K562 (cell line): ENCODE data around the gene LACTB. TPM values are rescaled to one million over a fixed set of nuclear protein-coding genes. Genes with fewer than 3 reads are reported as not detected.
A peak's percentile ranks its signal among the peaks of the same experiment; 100 is the strongest.

ENCODE experiments used
- BRD9 ChIP-seq: fragments of 450-650 bp; IDR thresholded peaks from 2 replicates; pipeline ENCODE4 v1.6.1; 2018; ENCODE audit warnings: low read depth; ENCODE audit not compliant: partially characterized antibody
- CAMTA2 ChIP-seq: fragments of 250-450 bp; sonication (Bioruptor Pico); conservative IDR thresholded peaks from 2 replicates; pipeline ENCODE4 v1.5.1; 2022
- MAFK ChIP-seq: IDR thresholded peaks from 2 replicates; pipeline ENCODE4 v1.6.1; 2011; ENCODE audit warnings: low read length, improper control_type of control experiment
- MTF1 ChIP-seq: fragments of 250-450 bp; sonication (Bioruptor Pico); IDR thresholded peaks from 2 replicates; pipeline ENCODE4 v1.9.0; 2021; ENCODE audit warnings: moderate library complexity, mild to moderate bottlenecking, inconsistent platforms, borderline replicate concordance
- MYC ChIP-seq, 2 experiments: fragments of 250-450 bp in 1 of 2; sonication (Bioruptor Pico) in 1 of 2; IDR thresholded peaks; 2 replicates each; pipeline versions ENCODE4 v1.5.1 to v1.6.1; 2012 to 2021; ENCODE audit warnings: low read depth in 2 of 2, borderline replicate concordance in 1 of 2, improper control_type of control experiment in 1 of 2, low read length in 1 of 2, mild to moderate bottlenecking in 1 of 2, moderate library complexity in 1 of 2
- NFE2L1 ChIP-seq: fragments of 450-650 bp; IDR thresholded peaks from 2 replicates; pipeline ENCODE4 v1.6.1; 2016; ENCODE audit warnings: missing genetic modification characterization, low read depth, mild to moderate bottlenecking, missing compliant biosample characterization, moderate library complexity, borderline replicate concordance
- STAT5B ChIP-seq: fragments of 250-450 bp; sonication (Bioruptor Pico); IDR thresholded peaks from 2 replicates; pipeline ENCODE4 v1.8.0; 2021; ENCODE audit warnings: mild to moderate bottlenecking, inconsistent platforms
- TOE1 ChIP-seq, 2 experiments: fragments of 450-650 bp in 1 of 2; sonication (generic) in 1 of 2; formaldehyde crosslinking in 1 of 2; IDR thresholded peaks; 2 replicates each; pipeline versions ENCODE4 v1.7.1 to v1.8.0; 2016 to 2022; ENCODE audit warnings: borderline replicate concordance in 2 of 2, mild to moderate bottlenecking in 2 of 2, antibody characterized with exemption in 1 of 2, inconsistent platforms in 1 of 2, low read depth in 1 of 2, missing genetic modification reagents in 1 of 2, moderate library complexity in 1 of 2
- U2AF2 ChIP-seq: fragments of 200-400 bp; formaldehyde crosslinking; optimal IDR thresholded peaks from 2 replicates; pipeline ENCODE3; 2017; ENCODE audit warnings: low read depth, mild to moderate bottlenecking, low read length
- ZFPM2 ChIP-seq: fragments of 250-450 bp; sonication (Bioruptor Pico); IDR thresholded peaks from 2 replicates; pipeline ENCODE4 v1.5.1; 2022; ENCODE audit warnings: mild to moderate bottlenecking
- ZNF253 ChIP-seq: fragments of 250-450 bp; sonication (Bioruptor Pico); conservative IDR thresholded peaks from 2 replicates; pipeline ENCODE4 v1.6.1; 2021; ENCODE audit warnings: mild to moderate bottlenecking
- ZNF764 ChIP-seq: fragments of 250-450 bp; sonication (Bioruptor Pico); IDR thresholded peaks from 2 replicates; pipeline ENCODE4 v1.4.0; 2020; ENCODE audit warnings: low read depth, mild to moderate bottlenecking, moderate library complexity
- ZSCAN32 ChIP-seq: fragments of 450-650 bp; formaldehyde crosslinking; IDR thresholded peaks from 2 replicates; pipeline ENCODE4 v1.4.0; 2020; ENCODE audit warnings: mild to moderate bottlenecking, moderate library complexity
- polyA plus RNA-seq, 8 experiments: library from polyadenylated mRNA; depleted of rRNA in 4 of 8; stranded (reverse) in 5 of 8; unstranded in 3 of 8; fragments of >200 nt; fragmentation: Nextera tagmentation in 2 of 8; fragmentation: Illumina TruSeq in 1 of 8; extraction: Ambion mirVana in 2 of 8; extraction: Trizol in 1 of 8; gene quantifications; 2 replicates each; pipeline versions ENCODE4 v1.2.1 to v1.2.3, GENCODE V29; 2011 to 2014; ENCODE audit warnings: inconsistent platforms in 1 of 8, missing spikeins in 1 of 8
- total RNA-seq, 7 experiments: library from RNA; depleted of rRNA in 6 of 7; stranded (reverse); fragments of >200 nt in 6 of 7; fragmentation: Illumina TruSeq in 2 of 7; extraction: Trizol in 2 of 7; gene quantifications; 2 replicates each; pipeline versions ENCODE4 v1.2.1 to v1.2.3, GENCODE V29; 2011 to 2021; ENCODE audit warnings: low replicate concordance in 1 of 7
- TF ChIP-seq, protein P1 (sequence below), 2 experiments: fragments of 450-650 bp; conservative IDR thresholded peaks; 2 replicates each; pipeline ENCODE4 v1.6.1; 2017; ENCODE audit warnings: mild to moderate bottlenecking in 2 of 2, moderate library complexity in 2 of 2
- TF ChIP-seq, protein P2 (sequence below): fragments of 450-650 bp; IDR thresholded peaks from 2 replicates; pipeline ENCODE4 v1.6.1; 2016; ENCODE audit warnings: low read depth, mild to moderate bottlenecking, moderate library complexity
- TF ChIP-seq, protein P3 (sequence below): fragments of 250-450 bp; sonication (Bioruptor Pico); IDR thresholded peaks from 2 replicates; pipeline ENCODE4 v1.5.0; 2020; ENCODE audit warnings: mild to moderate bottlenecking, borderline replicate concordance
- TF ChIP-seq, protein P4 (sequence below), 2 experiments: fragments of 250-450 bp in 1 of 2; fragments of 450-650 bp in 1 of 2; sonication (Bioruptor Pico) in 1 of 2; IDR thresholded peaks; 2 replicates each; pipeline versions ENCODE4 v1.6.1 to v1.8.0; 2016 to 2021; ENCODE audit warnings: mild to moderate bottlenecking in 2 of 2, moderate library complexity in 2 of 2, missing compliant biosample characterization in 1 of 2, missing genetic modification characterization in 1 of 2
- TF ChIP-seq, protein P5 (sequence below): fragments of 450-650 bp; IDR thresholded peaks from 2 replicates; pipeline ENCODE4 v1.6.1; 2018; ENCODE audit not compliant: partially characterized antibody

LACTB gene
- total and polyA plus RNA-seq, 9 of the 15 experiments (the other 6 are each of a cell fraction or from before 2014, with no cell fraction given), result 3.1 to 15.5 (median 9.8) TPM

DNA sequence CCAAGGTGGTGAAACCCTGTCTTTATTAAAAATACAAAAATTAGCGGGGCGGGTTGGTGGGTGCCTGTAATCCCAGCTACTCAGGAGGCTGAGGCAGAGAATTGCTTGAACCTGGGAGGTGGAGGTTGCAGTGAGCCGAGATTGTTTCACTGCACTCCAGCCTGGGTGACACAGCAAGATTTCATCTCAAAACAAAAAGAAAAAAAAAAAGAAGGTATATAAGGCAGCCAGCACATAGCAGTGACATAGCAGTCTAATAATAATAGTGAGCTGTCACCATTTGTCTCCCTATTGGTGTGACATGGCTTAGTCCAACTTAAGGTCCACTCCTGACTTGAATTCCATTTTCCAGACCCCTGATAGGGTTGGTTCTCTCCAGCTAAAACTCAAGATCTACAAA lies 8.8 kb upstream of the LACTB start (continued):
- TF ChIP-seq, protein P1, sequence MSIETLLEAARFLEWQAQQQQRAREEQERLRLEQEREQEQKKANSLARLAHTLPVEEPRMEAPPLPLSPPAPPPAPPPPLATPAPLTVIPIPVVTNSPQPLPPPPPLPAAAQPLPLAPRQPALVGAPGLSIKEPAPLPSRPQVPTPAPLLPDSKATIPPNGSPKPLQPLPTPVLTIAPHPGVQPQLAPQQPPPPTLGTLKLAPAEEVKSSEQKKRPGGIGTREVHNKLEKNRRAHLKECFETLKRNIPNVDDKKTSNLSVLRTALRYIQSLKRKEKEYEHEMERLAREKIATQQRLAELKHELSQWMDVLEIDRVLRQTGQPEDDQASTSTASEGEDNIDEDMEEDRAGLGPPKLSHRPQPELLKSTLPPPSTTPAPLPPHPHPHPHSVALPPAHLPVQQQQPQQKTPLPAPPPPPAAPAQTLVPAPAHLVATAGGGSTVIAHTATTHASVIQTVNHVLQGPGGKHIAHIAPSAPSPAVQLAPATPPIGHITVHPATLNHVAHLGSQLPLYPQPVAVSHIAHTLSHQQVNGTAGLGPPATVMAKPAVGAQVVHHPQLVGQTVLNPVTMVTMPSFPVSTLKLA (conservative IDR thresholded peaks at IDR 0.05), result no peak
- TF ChIP-seq STAT5B (no peak), BRD9 (no peak), TOE1 (IDR thresholded peaks at IDR 0.05; ENCODE audit: borderline replicate concordance) (no peak), TOE1 (CRISPR knock-in tag; IDR thresholded peaks at IDR 0.05; ENCODE audit: borderline replicate concordance, low read depth) (no peak), ZSCAN32 (no peak), U2AF2 (no peak), NFE2L1 (tag) (peak; percentile 74), ZFPM2 (CRISPR knock-in tag) (no peak), CAMTA2 (no peak), MTF1 (CRISPR knock-in tag) (no peak), ZNF764 (CRISPR knock-in tag) (no peak), MYC (IDR thresholded peaks at IDR 0.05; ENCODE audit: low read depth, low read length) (no peak), MYC (CRISPR knock-in tag; IDR thresholded peaks at IDR 0.05; ENCODE audit: borderline replicate concordance, low read depth) (no peak), ZNF253 (CRISPR knock-in tag) (no peak), MAFK (peak; percentile 47; the same call in 1 of the 2 replicates)
- TF ChIP-seq, protein P2, sequence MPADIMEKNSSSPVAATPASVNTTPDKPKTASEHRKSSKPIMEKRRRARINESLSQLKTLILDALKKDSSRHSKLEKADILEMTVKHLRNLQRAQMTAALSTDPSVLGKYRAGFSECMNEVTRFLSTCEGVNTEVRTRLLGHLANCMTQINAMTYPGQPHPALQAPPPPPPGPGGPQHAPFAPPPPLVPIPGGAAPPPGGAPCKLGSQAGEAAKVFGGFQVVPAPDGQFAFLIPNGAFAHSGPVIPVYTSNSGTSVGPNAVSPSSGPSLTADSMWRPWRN, result no peak
- TF ChIP-seq, protein P3, sequence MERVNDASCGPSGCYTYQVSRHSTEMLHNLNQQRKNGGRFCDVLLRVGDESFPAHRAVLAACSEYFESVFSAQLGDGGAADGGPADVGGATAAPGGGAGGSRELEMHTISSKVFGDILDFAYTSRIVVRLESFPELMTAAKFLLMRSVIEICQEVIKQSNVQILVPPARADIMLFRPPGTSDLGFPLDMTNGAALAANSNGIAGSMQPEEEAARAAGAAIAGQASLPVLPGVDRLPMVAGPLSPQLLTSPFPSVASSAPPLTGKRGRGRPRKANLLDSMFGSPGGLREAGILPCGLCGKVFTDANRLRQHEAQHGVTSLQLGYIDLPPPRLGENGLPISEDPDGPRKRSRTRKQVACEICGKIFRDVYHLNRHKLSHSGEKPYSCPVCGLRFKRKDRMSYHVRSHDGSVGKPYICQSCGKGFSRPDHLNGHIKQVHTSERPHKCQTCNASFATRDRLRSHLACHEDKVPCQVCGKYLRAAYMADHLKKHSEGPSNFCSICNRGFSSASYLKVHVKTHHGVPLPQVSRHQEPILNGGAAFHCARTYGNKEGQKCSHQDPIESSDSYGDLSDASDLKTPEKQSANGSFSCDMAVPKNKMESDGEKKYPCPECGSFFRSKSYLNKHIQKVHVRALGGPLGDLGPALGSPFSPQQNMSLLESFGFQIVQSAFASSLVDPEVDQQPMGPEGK (CRISPR knock-in tag), result no peak
- TF ChIP-seq, protein P4, sequence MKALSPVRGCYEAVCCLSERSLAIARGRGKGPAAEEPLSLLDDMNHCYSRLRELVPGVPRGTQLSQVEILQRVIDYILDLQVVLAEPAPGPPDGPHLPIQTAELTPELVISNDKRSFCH (CRISPR knock-in tag; IDR thresholded peaks at IDR 0.05), result no peak
- TF ChIP-seq, protein P4 (tag; IDR thresholded peaks at IDR 0.05), result no peak
- TF ChIP-seq, protein P5, sequence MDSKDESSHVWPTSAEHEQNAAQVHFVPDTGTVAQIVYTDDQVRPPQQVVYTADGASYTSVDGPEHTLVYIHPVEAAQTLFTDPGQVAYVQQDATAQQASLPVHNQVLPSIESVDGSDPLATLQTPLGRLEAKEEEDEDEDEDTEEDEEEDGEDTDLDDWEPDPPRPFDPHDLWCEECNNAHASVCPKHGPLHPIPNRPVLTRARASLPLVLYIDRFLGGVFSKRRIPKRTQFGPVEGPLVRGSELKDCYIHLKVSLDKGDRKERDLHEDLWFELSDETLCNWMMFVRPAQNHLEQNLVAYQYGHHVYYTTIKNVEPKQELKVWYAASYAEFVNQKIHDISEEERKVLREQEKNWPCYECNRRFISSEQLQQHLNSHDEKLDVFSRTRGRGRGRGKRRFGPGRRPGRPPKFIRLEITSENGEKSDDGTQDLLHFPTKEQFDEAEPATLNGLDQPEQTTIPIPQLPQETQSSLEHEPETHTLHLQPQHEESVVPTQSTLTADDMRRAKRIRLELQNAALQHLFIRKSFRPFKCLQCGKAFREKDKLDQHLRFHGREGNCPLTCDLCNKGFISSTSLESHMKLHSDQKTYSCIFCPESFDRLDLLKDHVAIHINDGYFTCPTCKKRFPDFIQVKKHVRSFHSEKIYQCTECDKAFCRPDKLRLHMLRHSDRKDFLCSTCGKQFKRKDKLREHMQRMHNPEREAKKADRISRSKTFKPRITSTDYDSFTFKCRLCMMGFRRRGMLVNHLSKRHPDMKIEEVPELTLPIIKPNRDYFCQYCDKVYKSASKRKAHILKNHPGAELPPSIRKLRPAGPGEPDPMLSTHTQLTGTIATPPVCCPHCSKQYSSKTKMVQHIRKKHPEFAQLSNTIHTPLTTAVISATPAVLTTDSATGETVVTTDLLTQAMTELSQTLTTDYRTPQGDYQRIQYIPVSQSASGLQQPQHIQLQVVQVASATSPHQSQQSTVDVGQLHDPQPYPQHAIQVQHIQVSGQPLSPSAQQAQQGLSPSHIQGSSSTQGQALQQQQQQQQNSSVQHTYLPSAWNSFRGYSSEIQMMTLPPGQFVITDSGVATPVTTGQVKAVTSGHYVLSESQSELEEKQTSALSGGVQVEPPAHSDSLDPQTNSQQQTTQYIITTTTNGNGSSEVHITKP, result peak; percentile 91
